HG02642 (cell line): ENCODE measurements around the gene TMEM272.
"Not testable (repeated sequence)": the region's sequence is repeated elsewhere in the genome, so short reads cannot be mapped to it uniquely, and the experiment has no call there.

Experiments used
- ATAC-seq: cut with Tn5 transposase; IDR thresholded peaks from one replicate; pipeline ENCODE4 v1.9.1; 2021; ENCODE audit warnings: mild to moderate bottlenecking; ENCODE audit not compliant: unreplicated experiment, poor library complexity

TMEM272 gene

GRCh38 chr13:51826606-51827005 is 18.4 kb downstream of the TMEM272 start:
- ATAC-seq, result no peak

DNA sequence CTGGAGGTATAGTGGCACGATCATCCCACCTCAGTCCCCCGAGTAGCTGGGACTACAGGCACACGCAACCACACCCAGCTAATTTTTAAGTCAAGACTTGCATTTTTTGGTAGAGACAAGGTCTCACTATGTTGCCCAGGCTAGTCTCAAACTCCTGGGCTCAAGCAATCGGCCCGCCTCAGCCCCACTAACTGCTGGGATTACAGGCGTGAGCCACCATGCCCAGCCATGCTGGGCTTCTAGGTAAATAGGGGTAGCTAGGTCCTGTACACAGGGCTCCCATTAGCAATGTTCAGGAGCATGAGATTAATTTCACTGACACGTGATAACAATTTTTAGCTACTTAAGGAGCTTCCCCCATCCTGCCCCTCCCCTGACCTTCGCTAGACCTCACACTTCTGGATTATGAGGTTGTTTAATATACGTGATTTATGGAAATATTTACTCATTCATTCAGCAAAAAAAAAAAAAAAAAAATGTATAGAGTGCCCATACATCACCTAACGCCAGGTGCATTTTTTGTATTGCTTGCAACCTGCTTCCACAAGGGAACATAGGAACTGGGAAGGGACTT is 19.2 kb downstream of the TMEM272 start:
- no peak for ATAC-seq

- ATAC-seq, result no peak
Observed at GRCh38 chr13:51825165-51825592, 19.8 kb downstream of the TMEM272 start.

DNA sequence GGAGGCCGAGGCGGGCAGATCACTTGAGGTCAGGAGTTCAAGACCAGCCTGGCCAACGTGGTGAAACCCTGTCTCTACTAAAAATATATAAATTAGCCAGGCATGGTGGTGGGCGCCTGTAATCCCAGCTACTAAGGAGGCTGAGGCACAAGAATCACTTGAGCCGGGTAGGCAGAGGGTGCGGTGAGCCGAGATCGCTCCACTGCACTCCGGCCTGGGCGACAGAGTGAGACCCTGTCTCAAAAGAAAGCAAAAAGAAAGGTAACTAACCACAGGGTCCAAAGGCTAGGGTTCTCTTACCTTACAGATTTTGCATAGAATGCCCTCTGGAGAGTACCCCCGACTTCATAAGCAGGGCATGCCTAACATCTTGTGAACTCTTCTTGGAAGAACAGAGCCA is 20.3 kb downstream of the TMEM272 start:
- not testable (repeated sequence) for ATAC-seq

DNA sequence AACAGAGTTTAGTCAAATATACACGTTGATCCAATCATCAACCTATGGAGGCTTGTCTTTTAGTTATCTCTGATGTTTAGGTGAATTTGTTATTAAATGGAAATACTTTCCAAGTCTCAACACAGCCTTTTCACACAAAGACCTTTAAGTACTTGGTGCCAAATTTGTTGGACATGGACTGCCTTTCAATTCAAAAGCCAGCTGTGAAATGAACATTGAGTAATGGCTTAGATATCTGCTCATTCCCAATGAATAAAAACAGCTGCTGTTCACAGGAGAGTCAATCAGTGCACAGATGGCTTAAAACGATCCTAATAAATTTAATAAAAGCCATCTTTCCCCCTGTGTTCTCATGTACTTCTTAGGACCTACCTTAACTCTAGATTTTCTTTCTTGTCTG is 21.1 kb downstream of the TMEM272 start:
- ATAC-seq, result no peak

DNA sequence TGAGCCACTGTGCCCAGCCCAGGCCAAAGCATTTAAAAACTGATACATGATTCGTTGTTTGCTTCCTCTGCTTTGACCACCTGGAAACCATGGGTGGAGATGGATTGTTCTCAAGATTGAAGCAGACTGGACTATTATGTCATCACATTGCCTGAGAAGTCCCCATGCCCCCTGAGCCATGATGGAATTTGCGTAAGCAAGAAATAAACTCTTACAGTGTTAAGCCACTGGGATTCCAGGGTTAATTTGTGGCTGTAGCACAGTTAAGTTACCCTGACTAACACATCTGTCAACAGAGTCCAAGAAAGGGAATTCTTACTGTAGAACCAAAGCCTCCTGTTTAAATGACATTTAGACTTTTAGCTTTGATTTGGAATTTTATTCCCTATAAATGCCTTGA is 21.6 kb downstream of the TMEM272 start:
- ATAC-seq, result no peak

DNA sequence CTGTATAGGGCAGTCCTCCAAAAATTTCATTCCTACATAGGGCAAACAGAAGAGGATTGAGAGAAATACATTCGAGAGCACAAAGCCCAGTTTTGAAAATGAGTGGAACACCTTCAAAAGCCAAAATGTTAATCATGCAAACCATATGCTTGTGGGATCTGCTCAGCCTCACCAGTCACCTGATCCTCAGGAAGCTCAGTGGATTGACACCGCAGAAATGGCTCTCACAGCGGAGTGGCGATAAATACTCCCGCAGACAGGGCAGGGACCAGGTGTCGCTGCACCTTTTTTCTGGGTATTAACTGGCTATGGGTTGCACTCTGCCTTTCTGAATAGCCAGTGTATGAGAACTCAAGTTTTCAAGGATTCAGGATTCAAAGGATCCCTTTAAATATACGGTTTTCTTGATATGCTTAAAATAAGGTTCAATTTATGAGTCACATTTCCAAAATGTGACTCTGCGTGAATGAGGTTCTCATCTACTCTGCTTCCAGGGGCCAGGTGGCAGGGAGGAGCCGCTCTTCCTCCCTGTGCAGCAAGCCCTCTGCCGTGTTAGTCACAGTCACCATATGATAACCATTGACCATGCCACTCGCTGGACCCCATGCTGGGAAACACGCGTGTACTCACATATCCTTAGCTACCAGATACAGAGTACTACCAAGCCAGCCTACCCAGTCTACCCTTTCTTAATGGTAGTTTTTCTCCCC is 22.7 kb downstream of the TMEM272 start:
- ATAC-seq, result no peak

DNA sequence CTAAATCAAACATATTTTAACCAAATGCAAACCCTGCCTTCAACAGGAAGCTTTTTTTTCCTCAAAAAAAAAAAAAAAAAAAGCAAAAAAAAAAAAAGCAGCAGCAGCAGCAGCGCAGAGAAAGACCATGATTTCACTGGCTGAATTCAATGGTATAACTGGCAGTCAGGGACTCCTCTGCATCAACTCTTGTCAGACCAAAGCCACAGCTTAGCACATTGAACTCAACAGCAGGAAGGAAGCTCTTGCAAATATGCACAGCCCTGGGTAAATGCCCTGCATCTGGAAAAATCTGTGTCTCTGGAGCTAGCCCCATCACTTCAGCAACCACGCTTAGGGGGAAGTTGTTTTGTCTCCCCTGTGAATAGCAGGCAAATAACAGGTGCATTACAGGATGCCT is 23.4 kb downstream of the TMEM272 start:
- no peak for ATAC-seq

- no peak for ATAC-seq
Observed at GRCh38 chr13:51820016-51820597, 24.9 kb downstream of the TMEM272 start.

- no peak for ATAC-seq
Observed at GRCh38 chr13:51819544-51819943, 25.4 kb downstream of the TMEM272 start.

GRCh38 chr13:51818781-51819511 is 26.0 kb downstream of the TMEM272 start:
- no peak for ATAC-seq

DNA sequence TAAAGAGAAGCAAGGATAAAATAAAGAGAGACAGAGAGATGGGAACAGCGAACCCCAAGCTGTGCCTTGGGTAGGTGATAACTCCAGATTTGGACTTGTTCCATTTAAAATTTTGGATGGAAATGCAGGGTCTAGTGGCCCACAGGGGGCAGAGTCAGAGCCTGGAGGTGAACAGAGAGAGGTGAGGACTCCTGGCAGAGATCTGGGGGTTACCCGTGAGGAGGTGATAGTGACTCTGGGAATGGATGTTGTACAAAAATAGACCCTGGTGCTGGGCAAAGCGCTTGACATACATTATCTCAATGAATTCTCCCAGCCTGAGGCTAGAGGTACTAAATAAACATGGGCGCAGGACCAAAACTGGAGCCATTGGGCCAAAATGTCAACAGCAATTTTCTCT is 26.7 kb downstream of the TMEM272 start:
- no peak for ATAC-seq

GRCh38 chr13:51817717-51818116 is 27.3 kb downstream of the TMEM272 start:
- no peak for ATAC-seq

GRCh38 chr13:51816604-51817249 is 28.2 kb downstream of the TMEM272 start:
- ATAC-seq, result no peak

- no peak for ATAC-seq
Observed at GRCh38 chr13:51815848-51816247, 29.1 kb downstream of the TMEM272 start.

GRCh38 chr13:51814825-51815650 is 29.9 kb downstream of the TMEM272 start:
- peak; percentile 73 for ATAC-seq

DNA sequence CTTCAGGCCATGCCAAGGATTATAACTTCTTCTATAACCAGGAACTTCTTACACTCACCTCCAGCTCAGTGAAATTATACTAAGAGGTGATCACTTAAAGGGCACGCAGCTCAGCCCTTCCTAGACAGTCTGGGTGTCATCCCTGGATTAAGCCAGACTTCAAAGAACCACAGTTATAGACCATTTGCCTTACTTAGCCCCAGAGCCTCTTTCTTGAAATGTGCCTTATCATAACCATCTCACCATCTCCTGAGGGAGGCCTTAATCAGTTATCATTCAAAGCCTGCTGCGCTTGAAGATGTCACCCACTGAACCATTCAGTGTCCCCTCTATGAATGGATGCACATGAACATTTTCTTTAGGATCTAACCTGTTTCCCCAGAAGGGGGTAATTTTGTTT is 30.9 kb downstream of the TMEM272 start:
- ATAC-seq, result no peak

GRCh38 chr13:51811920-51812451 is 33.0 kb downstream of the TMEM272 start:
- ATAC-seq, result peak; percentile 43

DNA sequence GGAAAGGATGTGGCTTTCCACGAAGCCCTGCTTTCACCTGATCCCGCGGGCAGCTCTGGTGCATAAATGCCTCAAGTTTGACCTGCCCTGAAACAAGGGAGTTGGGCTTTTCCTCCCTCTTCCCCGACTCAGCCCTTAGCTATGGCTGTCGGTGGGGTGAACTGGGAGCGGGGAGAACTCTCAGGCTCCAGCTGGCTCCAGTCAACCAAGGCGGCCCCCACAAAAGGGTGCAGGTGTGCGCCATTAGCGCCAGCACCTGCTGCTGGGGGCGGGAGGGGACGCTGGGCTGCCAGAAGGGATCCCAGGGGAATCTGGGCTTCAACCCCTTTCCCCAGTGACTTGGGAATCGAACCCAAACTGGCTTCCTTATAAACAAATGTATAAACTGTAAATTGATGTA is 33.9 kb downstream of the TMEM272 start:
- ATAC-seq, result no peak

DNA sequence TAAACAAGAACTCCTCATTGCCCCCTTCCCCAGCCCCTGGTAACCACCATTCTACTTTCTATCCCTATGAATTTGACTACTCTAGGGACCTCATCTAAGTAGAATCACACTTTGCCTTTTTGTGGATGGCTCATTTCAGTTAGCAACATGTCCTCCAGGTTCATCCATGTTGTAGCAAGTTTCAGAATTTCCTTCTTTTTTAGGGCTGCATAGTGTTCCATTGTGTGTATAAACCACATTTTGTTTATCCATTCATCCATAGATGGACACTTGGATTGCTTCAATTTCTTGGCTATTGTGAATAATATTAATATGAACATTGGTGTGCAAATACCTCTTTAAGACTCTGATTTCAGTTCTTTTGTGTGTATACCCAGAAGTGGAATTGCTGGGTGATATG is 36.2 kb downstream of the TMEM272 start:
- no peak for ATAC-seq
